Upper lobe of left lung (tissue), 4 donors: ENCODE measurements around the gene EXD3.
"Not testable (repeated sequence)": the region's sequence is repeated elsewhere in the genome, so short reads cannot be mapped to it uniquely, and the experiment has no call there.

Experiments
- POLR2A ChIP-seq, 4 donors: fragments of 450-650 bp; IDR thresholded peaks; one replicate each; pipeline ENCODE4 v1.5.1; 2016 to 2017; ENCODE audit warnings: antibody characterized with exemption in 4 of 4, mild to moderate bottlenecking in 2 of 4
- POLR2AphosphoS5 ChIP-seq, 2 donors: sonication (generic); formaldehyde crosslinking; IDR thresholded peaks; one replicate each; pipeline ENCODE4 v1.5.1; 2017; ENCODE audit warnings: antibody characterized with exemption in 2 of 2
- TF ChIP-seq, protein P1 (sequence below), 6 experiments: fragments of 450-650 bp in 4 of 6; fragments of 200-600 bp in 2 of 6; sonication (generic) in 2 of 6; IDR thresholded peaks; one replicate each; pipeline ENCODE4 v1.5.1; 2016 to 2019; ENCODE audit warnings: antibody characterized with exemption in 6 of 6

DNA sequence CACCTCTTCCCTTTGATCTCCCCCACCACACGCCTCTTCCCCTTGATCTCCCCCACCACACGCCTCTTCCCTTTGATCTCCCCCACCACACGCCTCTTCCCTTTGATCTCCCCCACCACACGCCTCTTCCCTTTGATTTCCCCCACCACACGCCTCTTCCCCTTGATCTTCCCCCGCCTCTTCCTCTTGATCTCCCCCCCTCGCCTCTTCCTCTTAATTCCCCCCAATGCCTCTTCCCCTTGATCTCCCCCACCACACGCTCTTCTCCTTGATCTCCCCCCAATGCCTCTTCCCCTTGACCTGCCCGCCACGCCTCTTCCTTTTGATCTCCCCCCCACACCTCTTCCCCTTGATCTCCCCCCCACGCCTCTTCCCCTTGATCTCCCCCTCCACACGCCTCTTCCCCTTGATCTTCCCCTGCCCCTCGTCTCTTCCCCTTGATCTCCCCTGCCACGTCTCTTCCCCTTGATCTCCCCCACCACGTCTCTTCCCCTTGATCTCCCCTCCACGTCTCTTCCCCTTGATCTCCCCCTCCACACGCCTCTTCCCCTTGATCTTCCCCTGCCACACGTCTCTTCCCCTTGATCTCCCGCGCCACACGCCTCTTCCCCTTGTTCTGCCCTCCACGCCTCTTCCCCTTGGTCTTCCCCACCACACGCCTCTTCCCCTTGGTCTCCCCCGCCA is 27.7 kb upstream of the EXD3 start:
- TF ChIP-seq, protein P1, sequence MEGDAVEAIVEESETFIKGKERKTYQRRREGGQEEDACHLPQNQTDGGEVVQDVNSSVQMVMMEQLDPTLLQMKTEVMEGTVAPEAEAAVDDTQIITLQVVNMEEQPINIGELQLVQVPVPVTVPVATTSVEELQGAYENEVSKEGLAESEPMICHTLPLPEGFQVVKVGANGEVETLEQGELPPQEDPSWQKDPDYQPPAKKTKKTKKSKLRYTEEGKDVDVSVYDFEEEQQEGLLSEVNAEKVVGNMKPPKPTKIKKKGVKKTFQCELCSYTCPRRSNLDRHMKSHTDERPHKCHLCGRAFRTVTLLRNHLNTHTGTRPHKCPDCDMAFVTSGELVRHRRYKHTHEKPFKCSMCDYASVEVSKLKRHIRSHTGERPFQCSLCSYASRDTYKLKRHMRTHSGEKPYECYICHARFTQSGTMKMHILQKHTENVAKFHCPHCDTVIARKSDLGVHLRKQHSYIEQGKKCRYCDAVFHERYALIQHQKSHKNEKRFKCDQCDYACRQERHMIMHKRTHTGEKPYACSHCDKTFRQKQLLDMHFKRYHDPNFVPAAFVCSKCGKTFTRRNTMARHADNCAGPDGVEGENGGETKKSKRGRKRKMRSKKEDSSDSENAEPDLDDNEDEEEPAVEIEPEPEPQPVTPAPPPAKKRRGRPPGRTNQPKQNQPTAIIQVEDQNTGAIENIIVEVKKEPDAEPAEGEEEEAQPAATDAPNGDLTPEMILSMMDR (IDR thresholded peaks at IDR 0.05), result not testable (repeated sequence)
- not testable (repeated sequence) for TF ChIP-seq POLR2AphosphoS5, POLR2A (IDR thresholded peaks at IDR 0.05)
